H1 (cell line): ENCODE results near the gene LARP4B. TPM values are rescaled to one million over a fixed set of nuclear protein-coding genes. Genes with fewer than 3 reads are reported as not detected.

Experiments used
- CTCF ChIA-PET: fragments of 300-600 bp; sonication (Branson Sonifier 250); formaldehyde crosslinking; loops from one replicate; lab custom pipeline; 2021; ENCODE audit not compliant: partially characterized antibody; lab: Charles Lee
- POLR2A ChIA-PET: fragments of 300-600 bp; sonication (Branson Sonifier 250); formaldehyde crosslinking; loops from one replicate; lab custom pipeline; 2021; ENCODE audit warnings: inconsistent platforms; ENCODE audit not compliant: partially characterized antibody; lab: Charles Lee
- DNase-seq, 2 experiments: peaks; one replicate each; pipeline versions ENCODE4 v3.0.0 to v3.0.0-alpha.2; 2010 to 2022; ENCODE audit warnings: low spot score in 2 of 2, low read depth in 1 of 2, mixed read lengths in 1 of 2
- FAIRE-seq: peaks from 2 replicates; lab custom pipeline; 2011; peaks lifted over from hg19 to GRCh38; lab: Jason Lieb, UNC
- H2AFZ ChIP-seq: 2 replicates; pipeline ENCODE4 v1.8.1; 2012; ENCODE audit warnings: low read length, inconsistent platforms
- H2AK5ac ChIP-seq: 2 replicates; pipeline ENCODE4 v1.6.1; 2013; ENCODE audit warnings: low read depth, low read length
- H2BK120ac ChIP-seq: replicated peaks from 2 replicates; pipeline ENCODE3; 2013; ENCODE audit warnings: low read depth, low read length, inconsistent platforms
- H2BK12ac ChIP-seq: 2 replicates; pipeline ENCODE4 v1.6.1; 2013; ENCODE audit warnings: low read depth, low read length
- H2BK15ac ChIP-seq: 2 replicates; pipeline ENCODE4 v1.6.1; 2013; ENCODE audit warnings: low read length
- H2BK20ac ChIP-seq: 2 replicates; pipeline ENCODE4 v1.6.1; 2013; ENCODE audit warnings: low read length
- H2BK5ac ChIP-seq: 2 replicates; pipeline ENCODE4 v1.6.1; 2013; ENCODE audit warnings: low read depth, low read length
- H3K14ac ChIP-seq: 2 replicates; pipeline ENCODE4 v1.6.1; 2013; ENCODE audit warnings: inconsistent platforms; ENCODE audit not compliant: insufficient read length
- H3K18ac ChIP-seq: 2 replicates; pipeline ENCODE4 v1.6.1; 2013; ENCODE audit warnings: low read length; ENCODE audit errors: extremely low read depth
- H3K23ac ChIP-seq: 2 replicates; pipeline ENCODE4 v1.6.1; 2013; ENCODE audit warnings: inconsistent platforms; ENCODE audit not compliant: insufficient read length
- H3K23me2 ChIP-seq: 2 replicates; pipeline ENCODE4 v1.6.1; 2013; ENCODE audit warnings: low read depth, low read length
- H3K27ac ChIP-seq: 2 replicates; pipeline ENCODE4 v1.6.1; 2011; ENCODE audit warnings: low read depth, low read length, inconsistent platforms
- H3K27me3 ChIP-seq, 4 experiments: replicated peaks in 1 of 4; 1 replicate in 1 of 4; 2 replicates in 3 of 4; pipeline versions ENCODE4 v1.6.1 to v1.8.1; 2011 to 2013; ENCODE audit warnings: low read length in 3 of 4, mild to moderate bottlenecking in 3 of 4, inconsistent platforms in 2 of 4, mixed read lengths in 2 of 4, moderate library complexity in 1 of 4; ENCODE audit not compliant: control insufficient read depth in 3 of 4, insufficient read depth in 3 of 4; ENCODE audit errors: extremely low read depth in 1 of 4
- H3K36me3 ChIP-seq, 4 experiments: 2 replicates each; pipeline versions ENCODE4 v1.6.1 to v1.8.1; 2011 to 2013; ENCODE audit warnings: mild to moderate bottlenecking in 4 of 4, low read length in 3 of 4, moderate library complexity in 2 of 4, control low read depth in 1 of 4, inconsistent platforms in 1 of 4; ENCODE audit not compliant: insufficient read depth in 4 of 4, control insufficient read depth in 2 of 4
- H3K4ac ChIP-seq: replicated peaks from 2 replicates; pipeline ENCODE3; 2013; ENCODE audit warnings: low read length, low read depth, mixed read lengths, inconsistent platforms; ENCODE audit not compliant: insufficient read length
- H3K4me1 ChIP-seq, 4 experiments: replicated peaks in 1 of 4; 1 replicate in 1 of 4; 2 replicates in 3 of 4; pipeline versions ENCODE4 v1.6.1 to v1.8.1; 2011 to 2013; ENCODE audit warnings: low read length in 3 of 4, inconsistent platforms in 2 of 4, mixed read lengths in 1 of 4; ENCODE audit not compliant: insufficient read depth in 4 of 4, control insufficient read depth in 3 of 4
- H3K4me2 ChIP-seq, 2 experiments: 2 replicates each; pipeline versions ENCODE4 v1.6.1 to v1.8.1; 2011 to 2013; ENCODE audit warnings: low read depth in 2 of 2, low read length in 2 of 2, control low read depth in 1 of 2, inconsistent platforms in 1 of 2, mild to moderate bottlenecking in 1 of 2; ENCODE audit not compliant: insufficient read depth in 1 of 2
- H3K4me3 ChIP-seq, 4 experiments: fragments of 200-600, 300-600 bp in 1 of 4; sonication (generic), shearing (Covaris generic), sonication (Bioruptor Twin) in 1 of 4; 2 replicates each; pipeline versions ENCODE4 v1.5.1 to v1.8.1; 2011 to 2016; ENCODE audit warnings: low read length in 4 of 4, low read depth in 3 of 4, control low read depth in 2 of 4, inconsistent platforms in 2 of 4, mild to moderate bottlenecking in 2 of 4, mixed read lengths in 1 of 4, moderate library complexity in 1 of 4; ENCODE audit not compliant: insufficient read depth in 2 of 4; ENCODE audit errors: extremely low read depth in 1 of 4
- H3K56ac ChIP-seq: replicated peaks from 2 replicates; pipeline ENCODE3; 2013; ENCODE audit warnings: low read depth, mild to moderate bottlenecking, mixed read lengths, low read length, inconsistent platforms; ENCODE audit not compliant: insufficient read length
- H3K79me1 ChIP-seq: 2 replicates; pipeline ENCODE4 v1.6.1; 2013; ENCODE audit warnings: low read depth, low read length, control low read depth
- H3K79me2 ChIP-seq, 2 experiments: 2 replicates each; pipeline versions ENCODE4 v1.6.1 to v1.8.1; 2012 to 2013; ENCODE audit warnings: low read length in 2 of 2, mild to moderate bottlenecking in 2 of 2, inconsistent platforms in 1 of 2; ENCODE audit not compliant: insufficient read depth in 2 of 2, control insufficient read depth in 1 of 2
- H3K9ac ChIP-seq, 4 experiments: replicated peaks in 1 of 4; 1 replicate in 1 of 4; 2 replicates in 3 of 4; pipeline versions ENCODE4 v1.6.1 to v1.8.1; 2011 to 2013; ENCODE audit warnings: low read depth in 3 of 4, low read length in 3 of 4, control low read depth in 2 of 4, mild to moderate bottlenecking in 2 of 4, moderate library complexity in 2 of 4, inconsistent platforms in 1 of 4; ENCODE audit errors: extremely low read depth in 1 of 4
- H3K9me3 ChIP-seq, 2 experiments: 2 replicates each; pipeline versions ENCODE4 v1.6.1 to v1.8.1; 2012 to 2013; ENCODE audit warnings: mild to moderate bottlenecking in 2 of 2, moderate library complexity in 2 of 2, control low read depth in 1 of 2, inconsistent platforms in 1 of 2, low read depth in 1 of 2, low read length in 1 of 2, mixed read lengths in 1 of 2; ENCODE audit not compliant: insufficient read depth in 2 of 2
- H4K20me1 ChIP-seq, 2 experiments: replicated peaks in 1 of 2; 2 replicates each; pipeline versions ENCODE3 to v1.8.1; 2011 to 2013; ENCODE audit warnings: inconsistent platforms in 2 of 2, low read length in 2 of 2, mild to moderate bottlenecking in 1 of 2; ENCODE audit not compliant: insufficient read depth in 2 of 2, control insufficient read depth in 1 of 2
- H4K5ac ChIP-seq: 2 replicates; pipeline ENCODE4 v1.6.1; 2013; ENCODE audit warnings: low read length, low read depth, mixed read lengths, inconsistent platforms; ENCODE audit not compliant: insufficient read length
- H4K8ac ChIP-seq: 2 replicates; pipeline ENCODE4 v1.8.0; 2013; ENCODE audit warnings: mild to moderate bottlenecking, moderate library complexity, low read length, inconsistent platforms; ENCODE audit not compliant: insufficient read depth; ENCODE audit errors: extremely low read depth
- H4K91ac ChIP-seq: replicated peaks from 2 replicates; pipeline ENCODE3; 2013; ENCODE audit warnings: low read length, mixed read lengths, inconsistent platforms; ENCODE audit not compliant: insufficient read length
- ASH2L ChIP-seq: fragments of 200-600, 300-600 bp; sonication (generic); IDR thresholded peaks from one replicate; pipeline ENCODE4 v1.7.1; 2017; ENCODE audit warnings: low read length
- MAFK ChIP-seq: IDR thresholded peaks from 2 replicates; pipeline ENCODE4 v1.6.1; 2012; ENCODE audit warnings: low read depth, mild to moderate bottlenecking, improper control_type of control experiment, low read length
- POLR2AphosphoS5 ChIP-seq: IDR thresholded peaks from 2 replicates; pipeline ENCODE4 v1.6.1; 2011; ENCODE audit warnings: low read depth, low read length
- TAF1 ChIP-seq: IDR thresholded peaks from 2 replicates; pipeline ENCODE4 v1.6.1; 2011; ENCODE audit warnings: mild to moderate bottlenecking, low read depth, low read length
- TBP ChIP-seq: IDR thresholded peaks from 2 replicates; pipeline ENCODE4 v1.6.1; 2011; ENCODE audit warnings: low read depth, low read length, improper control_type of control experiment
- YY1 ChIP-seq: IDR thresholded peaks from 2 replicates; pipeline ENCODE4 v1.6.1; 2011; ENCODE audit warnings: low read depth, mild to moderate bottlenecking, low read length
- ZNF274 ChIP-seq: IDR thresholded peaks from 2 replicates; pipeline ENCODE4 v1.7.0; 2012; ENCODE audit warnings: low read length, borderline replicate concordance; ENCODE audit errors: extremely low read depth
- polyA plus RNA-seq, 7 experiments: library from polyadenylated mRNA; depleted of rRNA in 3 of 7; stranded (reverse) in 5 of 7; unstranded in 2 of 7; fragments of >200 nt in 5 of 7; fragments of 200-250 nt in 2 of 7; gene quantifications; 1 replicate in 5 of 7; 2 replicates in 1 of 7; 4 replicates in 1 of 7; pipeline versions ENCODE4 v1.2.1 to v1.2.3, GENCODE V29; 2011 to 2013; ENCODE audit warnings: missing spikeins in 2 of 7, mixed read lengths in 2 of 7
- total RNA-seq: library from RNA; stranded (reverse); fragmentation: NEBNext Ultra II Directional; extraction: Animal tissue kit (Norgen Biotek cat#: 25700); gene quantifications from 2 replicates; pipeline ENCODE4 v1.2.1, GENCODE V29; 2021
- TF ChIP-seq, protein P1 (sequence below): IDR thresholded peaks from 2 replicates; pipeline ENCODE4 v1.6.1; 2012; ENCODE audit warnings: inconsistent platforms

The LARP4B gene
- total and polyA plus RNA-seq, 2 of the 8 experiments (the other 6 are each of a cell fraction or from before 2014, with no cell fraction given), result 20.1 to 78.6 TPM

DNA sequence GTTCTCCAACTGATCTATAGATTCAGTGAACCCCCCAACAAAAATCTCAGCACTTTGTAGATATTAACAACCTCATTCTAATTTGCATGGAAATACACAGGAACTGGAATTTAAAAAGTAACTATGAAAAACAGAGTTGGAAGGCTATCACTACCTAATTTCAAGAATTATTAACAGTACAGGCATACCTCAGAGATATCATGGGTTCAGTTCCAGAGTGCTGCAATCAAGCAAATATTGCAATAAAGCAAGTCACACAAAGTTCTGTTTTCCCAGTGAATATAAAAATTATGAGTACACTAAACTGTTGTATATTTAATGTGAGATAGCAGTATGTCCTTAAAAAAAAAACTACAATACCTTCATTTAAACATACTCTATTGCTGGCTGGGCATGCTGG, 78.5 kb downstream of the LARP4B start:
- Histone ChIP-seq H3K4me3 (no peak overlapping the region), H3K23ac (no peak overlapping the region), H2BK15ac (no peak overlapping the region), H3K23me2 (no peaks in the 10 kb centered on the region), H4K91ac (no peak overlapping the region), H2BK20ac (no peak overlapping the region), H3K4ac (no peak overlapping the region), H3K9me3 (peaks cover 2 to 5% of the 10 kb centered on the region in 2 experiments; a peak in 3 of 4 replicates), H3K27me3 (no peaks in the 10 kb centered on the region), H2AFZ (no peak overlapping the region), H4K5ac (no peak overlapping the region), H3K79me2 (peaks cover 3 to 80% of the 10 kb centered on the region in 2 experiments; a peak in 3 of 4 replicates), H2BK5ac (no peak overlapping the region), H2AK5ac (no peak overlapping the region), H3K79me1 (peaks cover 11% of the 10 kb centered on the region), H3K27ac (no peak overlapping the region), H3K56ac (no peak overlapping the region), H3K14ac (no peak overlapping the region), H2BK12ac (no peak overlapping the region), H3K18ac (no peak overlapping the region), H2BK120ac (no peak overlapping the region), H3K36me3 (peaks cover 3 to 32% (median 6%) of the 10 kb centered on the region in 4 experiments; a peak in 5 of 8 replicates), H3K9ac (no peak overlapping the region), H3K4me2 (no peak overlapping the region), H3K4me1 (peaks cover 0 to 3% (median 0%) of the 10 kb centered on the region in 4 experiments; a peak in 3 of 7 replicates), H4K20me1 (peaks cover 0 to 6% of the 10 kb centered on the region in 2 experiments), H4K8ac (no peak overlapping the region)
- FAIRE-seq, result no peak
- CTCF ChIA-PET, result no interaction called here
- no peak for DNase-seq
- no peak for TF ChIP-seq TBP
- no peak for TF ChIP-seq YY1
- TF ChIP-seq, protein P1, sequence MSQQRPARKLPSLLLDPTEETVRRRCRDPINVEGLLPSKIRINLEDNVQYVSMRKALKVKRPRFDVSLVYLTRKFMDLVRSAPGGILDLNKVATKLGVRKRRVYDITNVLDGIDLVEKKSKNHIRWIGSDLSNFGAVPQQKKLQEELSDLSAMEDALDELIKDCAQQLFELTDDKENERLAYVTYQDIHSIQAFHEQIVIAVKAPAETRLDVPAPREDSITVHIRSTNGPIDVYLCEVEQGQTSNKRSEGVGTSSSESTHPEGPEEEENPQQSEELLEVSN, result no peak
- TF ChIP-seq ZNF274, result no peak
- no peak for TF ChIP-seq POLR2AphosphoS5
- TF ChIP-seq MAFK, result no peak
- TF ChIP-seq TAF1, result no peak
- TF ChIP-seq ASH2L, result no peak
- POLR2A ChIA-PET, result interaction anchor here (0.6 kb wide), 2 partner anchors 13 to 655 kb away, joined by 3 to 4 read pairs; no protein-coding TSS in a partner anchor
